SKM-1 (cell line): ENCODE results near the gene GUCY2F.

Source experiments
- DNase-seq: peaks from one replicate; lab custom pipeline; 2025; ENCODE audit not compliant: unreplicated experiment; lab: John Stamatoyannopoulos, UW

The GUCY2F gene

DNA sequence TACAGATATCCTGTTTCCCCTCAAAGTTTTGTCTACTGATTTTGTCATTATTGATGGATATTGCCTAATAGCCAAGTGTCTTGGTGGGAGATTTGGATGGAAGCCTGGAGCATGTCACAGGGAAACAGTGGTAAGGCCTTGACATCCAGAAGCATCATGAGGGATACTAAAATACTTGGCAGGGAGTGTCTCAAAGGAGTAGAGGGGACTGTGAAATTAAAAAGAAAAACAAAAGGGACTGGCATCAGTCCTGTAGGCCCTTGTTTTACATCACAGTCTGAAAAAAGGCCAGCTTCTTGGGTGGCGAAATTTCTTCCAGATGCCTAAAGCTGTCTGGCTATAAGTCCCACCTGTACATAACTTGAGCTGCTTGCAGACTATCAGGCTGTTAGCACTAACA lies 83.8 kb downstream of the GUCY2F start:
- DNase-seq: no peak

DNA sequence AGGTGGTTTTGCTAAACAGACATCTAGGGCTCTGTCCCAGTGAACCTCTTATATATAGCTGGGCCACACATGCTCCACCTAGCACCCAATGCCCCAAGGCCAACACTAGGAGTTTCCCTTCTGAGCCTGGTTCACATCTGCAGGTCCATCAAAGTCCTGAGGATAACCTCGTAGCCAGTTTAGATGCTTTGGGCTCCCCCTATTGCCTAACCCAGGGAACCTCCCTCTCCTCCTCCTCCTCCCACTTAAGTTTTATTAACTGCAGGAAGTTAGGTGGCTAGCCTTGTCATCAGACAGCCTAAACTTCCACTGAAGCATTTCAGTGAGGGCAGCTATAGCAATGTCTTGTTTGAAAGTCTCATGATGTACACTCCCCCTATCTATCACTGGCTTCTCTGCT lies 88.0 kb downstream of the GUCY2F start:
- DNase-seq: peak; percentile 2

DNA sequence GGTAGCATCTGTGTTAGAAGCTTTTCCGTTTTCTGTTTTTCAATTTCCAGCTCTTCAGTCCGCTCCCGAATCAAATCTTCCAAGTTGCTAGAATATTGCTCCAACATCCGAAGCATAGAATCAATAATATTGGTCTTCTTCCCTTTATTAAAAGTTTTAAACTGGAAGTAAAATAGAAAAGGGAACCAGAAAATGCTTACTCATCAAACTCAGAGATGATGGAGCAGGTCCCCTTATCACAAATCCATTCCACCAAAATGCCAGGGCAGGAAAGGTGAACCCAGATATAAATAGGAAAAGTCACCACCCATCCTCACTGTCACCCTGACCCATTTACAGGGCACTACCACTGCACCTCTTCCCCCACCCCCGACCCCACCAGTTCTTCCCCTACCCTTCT lies 89.0 kb downstream of the GUCY2F start:
- no peak for DNase-seq

DNA sequence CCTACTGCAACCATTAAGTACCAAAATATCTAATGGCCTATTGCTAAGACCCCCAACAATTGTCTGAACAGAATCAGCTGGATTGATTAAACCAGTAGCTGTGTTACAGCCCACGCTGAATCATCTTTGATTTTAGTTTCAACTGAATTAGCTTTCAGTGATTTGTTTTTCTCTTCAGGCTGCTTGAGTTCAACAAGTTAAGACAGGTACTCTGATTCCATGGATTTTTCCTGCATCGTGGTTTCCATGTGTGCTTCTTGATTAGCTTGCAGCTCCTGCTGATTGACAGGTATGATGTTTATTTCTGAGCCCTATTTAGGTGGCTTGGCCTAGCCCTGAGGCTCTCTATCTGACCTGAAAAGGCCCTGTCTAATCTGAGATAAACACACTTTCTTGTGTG lies 91.3 kb downstream of the GUCY2F start:
- DNase-seq: no peak

DNA sequence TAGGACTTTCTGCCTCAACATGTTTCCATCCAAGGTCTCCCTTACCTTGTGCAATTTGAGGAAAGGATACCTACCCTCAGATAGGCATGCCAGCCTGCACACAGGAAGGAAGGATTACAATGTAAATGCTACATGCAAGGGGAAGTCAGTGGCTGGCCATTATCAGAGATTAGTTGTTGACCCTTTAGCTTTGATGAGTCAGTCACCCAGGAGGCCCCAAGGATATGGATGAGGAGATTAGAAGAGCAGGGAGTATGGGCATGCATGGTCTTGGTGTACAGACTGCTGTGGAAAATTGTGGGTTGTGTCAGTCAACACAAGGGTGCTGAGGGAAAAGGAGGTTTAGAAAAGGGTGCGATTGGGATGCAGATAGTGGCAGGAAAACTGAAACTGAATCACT lies 92.0 kb downstream of the GUCY2F start:
- DNase-seq: no peak

DNA sequence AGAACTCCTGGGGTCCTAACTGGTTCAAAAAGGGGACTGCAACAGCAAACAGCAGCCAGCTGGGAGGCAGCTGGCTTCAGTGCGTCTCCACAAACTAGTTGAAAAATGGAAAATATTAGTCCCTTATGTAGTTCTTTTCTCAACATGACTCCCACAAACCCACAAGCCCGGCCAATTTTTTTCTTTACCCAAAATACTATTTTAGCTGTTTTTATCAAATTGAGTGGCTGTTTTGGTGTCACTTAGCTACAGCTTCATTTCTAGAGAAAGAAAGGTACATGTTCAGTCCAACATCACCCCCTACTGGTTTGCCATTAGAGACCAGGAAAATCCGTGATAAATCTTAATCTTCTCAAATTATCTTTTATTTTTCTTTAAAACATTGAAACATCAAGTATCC lies 97.2 kb downstream of the GUCY2F start:
- peak; percentile 2 for DNase-seq

DNA sequence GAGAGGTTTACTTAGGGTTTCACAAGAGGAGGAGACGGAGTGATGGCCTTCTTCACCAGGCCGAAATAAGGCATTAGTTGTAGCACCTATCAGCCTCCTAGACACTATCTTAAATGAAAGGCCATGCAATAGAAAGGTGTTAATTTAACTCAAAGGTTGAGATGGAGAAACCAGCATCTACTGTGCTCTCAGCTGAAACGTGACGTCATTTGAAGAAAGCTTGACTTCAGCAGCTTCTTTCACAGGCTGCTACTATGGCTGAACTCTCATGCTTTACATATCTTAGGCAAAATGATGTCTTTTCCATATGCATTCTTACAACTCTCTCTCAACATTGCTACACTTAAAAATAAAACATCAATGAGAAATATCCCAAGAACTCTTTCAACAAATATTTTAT lies 99.6 kb downstream of the GUCY2F start:
- DNase-seq: no peak

DNA sequence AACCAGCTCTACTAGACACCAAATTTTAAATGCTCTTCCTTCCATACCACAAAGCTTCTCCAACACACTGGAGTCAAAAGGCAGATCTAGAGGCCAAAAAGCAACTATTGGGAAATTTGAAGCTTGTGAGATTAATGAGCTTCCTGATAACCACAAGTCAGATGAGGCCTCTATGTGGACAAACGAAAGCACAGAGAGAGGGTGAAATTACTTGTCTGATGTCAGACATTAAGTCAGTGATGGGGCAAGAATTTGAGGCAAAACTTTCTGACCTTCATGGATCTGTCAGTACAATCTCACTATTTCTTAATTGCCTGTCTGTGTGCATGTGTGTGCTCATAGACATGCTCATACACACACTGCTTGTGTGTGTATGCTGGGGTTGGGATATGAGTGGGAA lies 103.6 kb downstream of the GUCY2F start:
- DNase-seq: no peak

DNA sequence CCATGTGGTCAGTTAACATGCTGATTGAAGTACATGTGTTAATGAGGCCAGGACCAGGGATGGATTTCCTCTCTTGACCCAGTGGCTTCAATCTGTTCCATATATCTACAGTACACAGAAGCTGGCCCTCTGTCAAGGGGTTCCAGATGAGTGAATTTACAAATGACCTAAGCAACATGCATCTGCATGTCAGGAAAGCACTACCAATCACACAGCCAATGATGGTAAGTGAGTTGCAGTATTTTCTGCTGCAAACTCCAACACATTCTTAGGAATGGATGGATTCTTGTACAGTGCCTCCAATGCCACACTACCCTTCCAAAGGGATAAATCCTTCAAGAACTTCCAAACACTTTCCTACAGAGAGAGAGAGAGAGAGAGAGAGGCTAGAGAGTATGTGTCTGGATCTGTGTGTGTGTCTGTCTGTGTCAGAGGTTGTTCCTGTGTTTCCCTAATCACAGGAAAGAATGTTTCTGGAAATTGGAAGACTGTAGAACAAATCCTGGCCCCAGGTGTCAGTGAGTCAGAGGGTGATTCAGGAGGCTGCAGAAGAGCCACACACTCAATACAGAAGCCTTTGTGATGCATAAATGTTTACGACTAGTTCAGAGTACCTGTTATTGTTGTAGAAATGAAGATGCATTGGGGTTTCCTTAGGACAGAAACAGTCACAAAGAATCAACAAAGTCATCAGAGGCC lies 107.5 kb downstream of the GUCY2F start:
- DNase-seq: no peak

DNA sequence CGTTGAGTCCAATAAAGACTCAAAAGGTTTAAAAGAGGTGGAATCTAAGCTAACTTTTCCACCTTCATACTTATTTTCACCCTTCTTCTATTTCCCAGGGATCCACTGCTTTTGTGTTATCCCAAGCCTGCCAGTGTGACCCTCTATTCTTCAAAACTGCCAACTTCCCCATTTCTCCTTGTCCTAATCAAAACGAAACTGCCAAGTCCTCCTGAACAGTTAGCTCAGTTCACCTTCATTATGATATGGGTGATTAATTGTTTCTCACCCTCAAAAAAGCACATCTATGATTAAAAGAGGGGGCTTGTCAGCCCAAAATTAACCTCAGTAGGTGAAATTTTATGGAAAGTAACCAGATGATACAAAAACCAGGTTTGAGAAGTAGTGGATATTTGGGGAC lies 108.4 kb downstream of the GUCY2F start:
- DNase-seq: no peak

DNA sequence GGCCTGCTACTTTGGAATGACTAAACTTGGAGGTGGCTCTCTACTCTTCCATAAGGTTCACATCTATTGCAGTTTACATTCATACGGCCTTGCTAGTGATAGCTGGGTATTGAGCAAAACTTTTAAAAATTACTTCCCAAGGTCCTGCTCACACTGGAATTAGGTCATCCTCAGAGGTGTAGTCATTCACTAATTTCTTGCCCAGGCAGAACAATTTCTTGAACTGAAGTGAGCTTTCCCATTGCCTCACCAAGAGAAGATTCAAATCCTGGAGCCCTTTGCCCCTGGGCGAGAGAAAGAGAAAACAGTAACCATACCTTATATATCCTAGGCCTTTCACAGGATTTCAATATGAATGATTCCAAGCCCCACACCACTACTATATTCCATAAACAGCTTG lies 109.2 kb downstream of the GUCY2F start:
- no peak for DNase-seq

DNA sequence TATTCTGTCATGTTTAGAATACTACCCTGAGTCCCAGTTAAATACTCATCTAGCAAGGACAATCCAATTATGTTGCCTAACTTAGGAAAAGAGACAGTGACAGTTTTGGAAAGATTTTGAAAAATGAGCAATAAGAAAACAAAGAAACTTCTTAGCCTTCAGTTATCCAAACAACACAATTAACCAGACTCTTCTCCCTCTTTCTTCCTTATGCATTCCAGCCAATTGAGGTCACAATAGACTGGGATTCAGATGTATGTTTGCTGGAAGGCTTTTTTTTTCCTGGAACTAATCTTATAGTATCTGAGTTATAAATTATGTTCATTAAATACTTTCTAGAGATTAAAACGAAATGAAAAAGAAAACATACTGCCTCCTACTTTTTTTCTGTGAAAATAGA lies 109.6 kb downstream of the GUCY2F start:
- DNase-seq: no peak

DNA sequence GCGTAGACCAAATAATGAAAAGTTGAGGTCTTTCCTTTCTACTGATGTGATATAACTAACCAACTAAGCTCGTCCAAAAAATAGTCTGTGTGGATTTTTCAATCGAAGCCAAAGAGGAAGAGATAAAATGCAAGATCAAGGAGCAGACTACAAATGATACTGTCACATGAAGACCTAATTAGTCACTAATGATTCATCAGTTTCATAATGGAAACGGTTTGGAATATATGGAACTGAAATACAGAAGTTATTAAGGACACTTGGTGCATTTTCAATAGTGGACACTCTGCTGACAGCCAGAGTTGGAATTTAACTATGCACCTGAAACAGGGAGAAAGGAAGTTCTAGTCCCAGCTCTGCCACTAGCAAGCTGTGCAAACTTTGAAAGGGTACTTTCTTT lies 119.8 kb downstream of the GUCY2F start:
- DNase-seq: no peak

DNA sequence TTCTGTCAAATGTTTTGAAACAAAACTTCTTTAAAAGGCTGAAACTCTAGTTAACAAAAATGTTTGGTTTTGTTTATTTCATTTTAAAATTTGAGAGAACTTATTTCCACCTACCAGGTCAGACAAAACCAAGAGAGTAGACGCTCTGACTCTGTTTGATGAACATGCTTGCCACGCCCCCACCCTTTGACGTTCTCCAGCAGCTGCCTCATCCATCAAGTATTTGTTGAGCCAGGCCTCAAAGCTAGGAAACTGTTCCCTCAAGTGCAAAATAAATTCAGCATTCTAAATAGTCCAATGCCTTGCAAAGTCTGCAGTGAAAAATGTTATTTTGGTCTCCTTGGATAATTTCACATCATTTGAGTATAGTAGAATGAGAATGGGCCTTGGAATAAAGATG lies 121.6 kb downstream of the GUCY2F start:
- DNase-seq: no peak

DNA sequence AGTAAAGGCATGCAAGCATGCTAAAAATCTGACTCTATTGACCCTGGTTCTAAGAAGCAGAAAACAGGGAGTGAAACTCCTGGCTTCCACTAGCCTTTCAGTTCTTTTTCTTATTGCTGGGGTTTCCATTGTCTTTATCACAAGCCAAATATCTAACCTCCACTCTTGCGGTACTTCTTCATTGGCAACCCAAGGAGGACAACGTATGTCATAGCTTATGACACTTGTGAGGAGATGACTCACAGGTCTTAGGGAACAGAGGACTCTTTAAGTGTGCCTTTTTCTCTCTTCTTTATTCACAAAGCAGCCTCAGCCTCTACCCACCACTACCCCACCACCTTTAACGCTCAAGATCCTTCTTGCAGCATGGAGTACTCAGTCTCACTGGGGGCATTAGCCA lies 124.2 kb downstream of the GUCY2F start:
- no peak for DNase-seq

DNA sequence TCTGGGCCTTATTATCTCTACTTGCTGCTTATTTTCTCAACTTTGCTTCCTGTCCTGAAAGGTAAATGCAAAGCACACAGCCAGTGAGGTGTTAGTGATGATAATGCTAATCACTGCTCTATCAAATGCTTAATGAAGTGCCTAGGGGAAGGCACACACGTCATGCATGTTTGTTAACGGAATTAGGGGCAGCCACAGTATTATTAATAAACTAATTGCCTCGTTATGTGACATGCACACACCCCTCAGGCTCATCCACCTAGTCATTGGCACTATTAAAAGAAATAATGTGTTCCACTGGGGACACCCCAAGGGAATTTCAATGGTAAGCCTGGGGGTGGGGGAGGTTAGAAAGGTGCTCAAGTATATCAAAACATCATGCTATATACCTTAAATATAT lies 125.2 kb downstream of the GUCY2F start:
- DNase-seq: no peak

DNA sequence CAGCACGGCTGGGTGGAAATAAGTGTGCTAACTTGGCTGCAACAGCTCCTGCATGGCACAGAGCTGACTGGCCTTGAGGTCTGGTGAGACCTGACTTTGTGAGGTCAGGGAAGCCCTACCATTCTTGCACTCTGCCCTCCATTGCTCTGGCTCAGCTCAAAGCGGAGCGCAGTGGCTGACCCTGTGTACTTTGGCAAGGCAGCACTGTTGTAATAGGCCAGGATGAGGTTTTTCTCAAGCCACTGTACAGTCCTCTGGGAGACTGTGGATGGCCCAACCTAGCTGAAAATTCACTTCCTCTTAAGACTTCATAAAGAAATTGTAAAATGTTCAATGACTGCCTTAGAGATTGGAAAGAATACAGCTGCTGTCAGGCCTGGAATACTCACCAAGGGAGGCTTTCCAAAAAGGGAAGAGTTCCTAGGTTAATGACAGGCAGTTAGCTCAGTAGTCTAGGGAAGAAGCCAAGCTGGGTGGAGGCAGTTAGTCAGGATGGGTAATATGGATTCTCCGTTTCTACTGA lies 129.8 kb downstream of the GUCY2F start:
- DNase-seq: peak; percentile 37

DNA sequence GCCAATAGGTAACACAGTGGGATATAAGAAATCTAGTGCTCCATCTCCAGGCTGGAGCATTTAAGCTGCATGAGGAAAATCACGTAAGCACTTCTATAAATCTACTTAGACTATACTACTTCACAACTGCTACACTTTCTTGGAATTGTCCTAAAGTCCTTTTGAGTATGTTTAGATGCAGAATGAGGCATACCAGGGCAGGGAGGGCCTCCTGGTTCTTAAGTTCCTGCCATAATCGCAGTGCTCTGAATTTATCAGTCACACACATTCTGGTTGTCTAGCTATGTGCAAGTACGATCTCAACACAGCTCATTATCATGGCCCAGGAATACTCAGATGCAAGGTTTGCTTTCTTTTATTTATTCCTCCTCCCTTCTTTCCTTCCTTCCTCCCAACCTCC lies 130.3 kb downstream of the GUCY2F start:
- no peak for DNase-seq

DNA sequence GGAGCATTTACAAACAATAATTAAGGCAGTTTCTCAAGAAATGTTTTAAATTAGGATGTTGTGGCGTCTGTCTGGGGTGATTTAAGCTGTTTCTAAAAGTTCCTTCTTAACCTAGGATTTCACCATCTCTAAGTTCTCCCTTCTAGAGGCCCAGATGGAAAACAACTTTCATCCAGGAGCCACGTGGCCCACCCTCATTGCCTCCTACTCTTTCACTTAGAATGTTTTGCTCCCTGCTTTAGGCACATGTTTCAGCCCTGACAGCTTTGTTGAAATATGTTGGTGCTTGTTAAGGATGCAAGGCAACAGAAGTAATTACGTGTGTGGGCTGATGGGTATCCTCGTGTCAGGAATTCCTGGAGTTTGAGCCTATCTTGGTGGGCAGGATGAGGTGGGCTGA lies 131.3 kb downstream of the GUCY2F start:
- DNase-seq: no peak

DNA sequence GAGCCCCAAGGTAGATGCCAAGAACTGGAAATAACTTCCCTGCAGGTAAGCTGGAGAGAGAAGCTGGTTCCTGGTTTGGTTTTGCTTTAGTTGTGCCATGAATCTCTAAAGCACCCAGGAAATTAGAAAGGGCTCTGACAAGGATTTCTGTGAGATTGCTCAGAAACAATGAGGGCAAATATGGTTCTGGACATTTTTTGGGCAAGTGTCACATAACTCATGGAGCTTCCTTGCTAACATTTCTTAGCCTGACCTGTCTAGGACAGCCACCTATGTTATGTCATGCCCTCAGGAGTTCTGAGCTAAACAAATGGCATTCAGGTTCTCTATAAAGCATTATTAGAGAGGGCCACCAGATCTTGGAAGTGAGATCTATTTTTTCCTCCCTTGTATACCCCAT lies 131.8 kb downstream of the GUCY2F start:
- no peak for DNase-seq

DNA sequence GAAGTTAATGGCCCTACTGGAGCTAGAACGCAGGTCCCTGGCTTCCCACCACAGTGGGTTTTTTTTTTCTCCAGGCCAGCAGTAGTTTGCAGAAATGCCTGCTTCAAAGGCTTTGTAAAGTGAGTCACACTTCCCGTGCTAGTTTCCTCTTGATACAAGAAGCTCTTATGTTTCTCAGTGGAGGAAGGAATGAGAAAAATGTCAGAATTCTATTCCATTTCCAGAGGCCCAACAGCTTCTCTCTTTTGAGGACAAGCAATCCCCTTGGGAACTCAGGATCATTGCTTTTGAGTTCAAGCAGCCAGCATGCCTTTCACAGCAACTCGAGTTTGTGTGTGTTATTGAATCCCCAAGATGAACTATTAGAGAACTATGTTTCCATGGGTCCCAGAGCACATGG lies 134.3 kb downstream of the GUCY2F start:
- no peak for DNase-seq

DNA sequence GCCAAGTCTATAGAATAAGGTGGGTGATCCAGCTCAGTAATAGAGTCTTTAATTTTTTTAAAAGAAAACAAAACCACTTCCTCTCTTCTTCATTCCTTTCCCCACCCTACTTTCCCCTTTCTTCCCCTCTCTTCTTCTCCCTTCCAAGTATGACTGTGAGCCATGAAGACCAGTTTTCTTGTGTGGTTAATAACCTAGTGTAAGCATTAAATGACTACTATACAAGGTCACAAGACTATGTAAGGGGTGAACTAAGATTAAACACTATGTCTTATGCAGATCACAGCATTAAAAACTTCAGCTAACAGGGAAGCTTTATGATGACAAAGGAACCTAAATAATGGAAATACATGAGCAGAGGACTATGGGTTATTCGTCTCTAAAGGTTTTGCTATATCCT lies 135.4 kb downstream of the GUCY2F start:
- no peak for DNase-seq

DNA sequence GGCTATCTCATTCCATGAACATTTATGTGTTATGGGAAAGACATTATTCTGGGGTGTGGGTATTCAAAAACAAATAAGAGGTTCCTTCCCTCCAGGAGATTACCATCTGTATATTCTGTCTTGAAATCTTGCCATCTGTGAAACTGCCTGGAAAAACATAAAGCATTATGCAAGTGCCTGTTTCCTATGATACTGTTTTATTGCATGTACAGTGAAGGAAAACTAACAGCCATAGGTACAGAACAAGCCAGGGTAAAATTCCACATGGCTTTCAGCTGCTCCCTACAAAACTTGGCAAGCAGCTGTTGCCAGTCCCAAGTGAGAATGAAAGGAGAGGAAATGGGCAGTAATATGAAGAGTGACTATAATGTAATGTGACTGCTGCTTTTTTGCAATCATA lies 136.0 kb downstream of the GUCY2F start:
- DNase-seq: no peak
